AG09309 (cell line): ENCODE results near the gene SCAMP2.

ENCODE experiments used
- DNase-seq: peaks from one replicate; pipeline ENCODE4 v3.0.0-alpha.2; 2010; ENCODE audit warnings: low read depth
- H3K4me3 ChIP-seq: 2 replicates; pipeline ENCODE4 v1.5.1; 2011; ENCODE audit warnings: mild to moderate bottlenecking, low read depth, low read length, moderate library complexity; ENCODE audit not compliant: control insufficient read depth
- TF ChIP-seq, protein P1 (sequence below): IDR thresholded peaks from 2 replicates; pipeline ENCODE4 v1.5.1; 2011; ENCODE audit warnings: mild to moderate bottlenecking, low read depth, low read length, inconsistent platforms; ENCODE audit not compliant: insufficient read depth, control insufficient read depth; ENCODE audit errors: missing control alignments

Gene SCAMP2

DNA sequence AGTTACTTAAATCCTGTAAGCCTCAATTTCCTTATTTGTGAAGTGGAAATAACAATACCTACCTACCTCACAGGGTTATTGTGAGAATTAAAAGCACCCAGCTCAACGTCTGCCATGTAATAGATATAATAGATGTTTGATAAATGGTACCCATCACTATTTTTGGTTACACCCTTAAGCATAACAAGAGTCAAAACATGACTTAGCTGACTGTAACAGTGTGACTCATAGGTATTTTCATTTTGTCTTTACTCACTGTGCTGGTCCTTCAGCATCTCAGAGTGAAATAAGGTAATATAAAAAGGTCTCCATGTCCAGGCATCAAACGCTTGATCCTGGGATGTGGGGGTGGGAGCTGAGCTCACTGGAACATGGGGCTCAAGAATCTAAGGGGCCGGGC is 43.7 kb downstream of the SCAMP2 start:
- TF ChIP-seq, protein P1, sequence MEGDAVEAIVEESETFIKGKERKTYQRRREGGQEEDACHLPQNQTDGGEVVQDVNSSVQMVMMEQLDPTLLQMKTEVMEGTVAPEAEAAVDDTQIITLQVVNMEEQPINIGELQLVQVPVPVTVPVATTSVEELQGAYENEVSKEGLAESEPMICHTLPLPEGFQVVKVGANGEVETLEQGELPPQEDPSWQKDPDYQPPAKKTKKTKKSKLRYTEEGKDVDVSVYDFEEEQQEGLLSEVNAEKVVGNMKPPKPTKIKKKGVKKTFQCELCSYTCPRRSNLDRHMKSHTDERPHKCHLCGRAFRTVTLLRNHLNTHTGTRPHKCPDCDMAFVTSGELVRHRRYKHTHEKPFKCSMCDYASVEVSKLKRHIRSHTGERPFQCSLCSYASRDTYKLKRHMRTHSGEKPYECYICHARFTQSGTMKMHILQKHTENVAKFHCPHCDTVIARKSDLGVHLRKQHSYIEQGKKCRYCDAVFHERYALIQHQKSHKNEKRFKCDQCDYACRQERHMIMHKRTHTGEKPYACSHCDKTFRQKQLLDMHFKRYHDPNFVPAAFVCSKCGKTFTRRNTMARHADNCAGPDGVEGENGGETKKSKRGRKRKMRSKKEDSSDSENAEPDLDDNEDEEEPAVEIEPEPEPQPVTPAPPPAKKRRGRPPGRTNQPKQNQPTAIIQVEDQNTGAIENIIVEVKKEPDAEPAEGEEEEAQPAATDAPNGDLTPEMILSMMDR = no peak
- no peak overlapping the region for H3K4me3 ChIP-seq
- DNase-seq = no peak

DNA sequence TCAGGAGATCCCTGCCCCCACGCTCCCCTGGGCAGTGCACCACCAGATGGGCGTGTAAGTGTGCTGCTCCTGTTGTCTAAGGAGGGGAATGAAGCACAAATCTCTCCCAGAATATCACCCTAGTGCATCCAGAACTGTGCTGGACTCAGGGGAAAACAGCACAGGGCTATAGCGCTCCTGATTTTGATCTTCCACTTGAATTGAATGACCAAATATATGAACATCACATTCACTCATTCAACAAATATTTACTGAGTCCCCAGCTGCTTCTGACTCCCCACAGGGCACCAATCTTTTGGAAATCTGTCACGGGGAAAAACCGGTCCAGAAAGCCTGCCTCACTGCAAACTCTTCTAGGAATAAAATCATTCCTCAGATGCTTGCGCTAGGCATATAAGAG is 44.3 kb downstream of the SCAMP2 start:
- TF ChIP-seq, protein P1 = no peak
- H3K4me3 ChIP-seq = no peak overlapping the region
- DNase-seq = no peak

DNA sequence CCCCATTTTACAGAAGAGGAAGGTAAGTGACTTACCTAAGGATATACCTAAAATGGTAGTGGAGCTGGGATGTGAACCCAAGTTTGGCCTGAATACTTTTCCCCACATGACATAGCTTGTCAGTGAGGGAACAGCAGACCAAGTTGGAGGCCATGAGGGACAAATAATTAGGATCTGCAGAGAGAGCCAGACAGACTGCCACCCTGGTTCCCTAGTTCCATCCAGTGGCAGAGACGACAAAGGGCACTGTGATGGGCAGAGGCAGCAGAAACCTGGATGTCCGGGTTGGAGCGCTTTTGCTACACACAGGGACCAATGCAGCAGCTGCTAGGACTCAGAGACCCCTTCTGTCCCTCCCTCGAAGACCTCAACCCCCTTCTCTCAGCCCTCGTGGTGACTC is 45.6 kb downstream of the SCAMP2 start:
- no peak overlapping the region for H3K4me3 ChIP-seq
- no peak for DNase-seq
- TF ChIP-seq, protein P1 = no peak

DNA sequence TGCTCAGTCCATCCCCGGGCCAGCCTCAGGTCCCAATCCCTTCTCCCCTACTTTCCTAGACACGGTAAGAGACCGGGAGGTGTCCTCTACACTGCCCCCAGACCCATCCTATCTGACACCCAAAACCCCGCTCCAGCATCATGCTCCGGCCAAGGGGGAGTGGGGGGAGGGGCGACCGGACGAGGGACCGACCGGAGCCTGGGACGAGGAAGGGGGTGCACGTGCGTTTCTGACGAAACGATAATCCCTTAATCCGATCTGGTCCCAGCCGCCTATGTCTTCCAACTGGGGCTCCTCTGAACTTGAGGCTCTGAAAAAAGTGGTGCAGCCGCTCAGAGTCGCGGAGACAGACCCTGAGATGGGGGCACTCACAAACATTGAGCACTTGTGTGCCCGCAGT is 46.2 kb downstream of the SCAMP2 start:
- DNase-seq = no peak
- H3K4me3 ChIP-seq = no peak overlapping the region
- TF ChIP-seq, protein P1 = no peak

DNA sequence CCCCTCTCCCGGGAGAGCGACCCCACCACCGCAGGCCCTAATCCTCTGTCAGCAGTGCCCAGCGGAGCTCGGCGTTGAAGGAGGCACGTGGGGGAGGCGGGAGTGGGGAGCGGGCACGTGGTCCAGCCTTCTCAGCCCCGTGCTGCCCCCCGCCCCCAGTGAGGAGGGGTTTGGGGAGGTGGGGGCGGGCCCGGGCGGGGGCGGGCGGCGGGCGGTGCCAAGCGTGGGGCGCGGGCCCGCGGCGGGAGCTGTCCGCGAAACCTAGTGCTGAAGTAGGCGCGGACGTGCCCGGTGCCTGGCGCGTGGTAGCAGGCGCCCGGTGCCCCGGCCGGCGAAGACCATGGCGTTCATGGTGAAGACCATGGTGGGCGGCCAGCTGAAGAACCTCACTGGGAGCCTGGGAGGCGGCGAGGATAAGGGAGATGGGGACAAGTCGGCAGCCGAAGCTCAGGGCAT is 46.8 kb downstream of the SCAMP2 start, which contains the start of gene CPLX3:
CPLX3 (plus strand) TSS at position 264 of the 456 bp plus-strand sequence; CDS start at position 341, 77 bp downstream.
- TF ChIP-seq, protein P1 = no peak
- H3K4me3 ChIP-seq = no peak within 1 kb of the TSS
- no peak for DNase-seq

DNA sequence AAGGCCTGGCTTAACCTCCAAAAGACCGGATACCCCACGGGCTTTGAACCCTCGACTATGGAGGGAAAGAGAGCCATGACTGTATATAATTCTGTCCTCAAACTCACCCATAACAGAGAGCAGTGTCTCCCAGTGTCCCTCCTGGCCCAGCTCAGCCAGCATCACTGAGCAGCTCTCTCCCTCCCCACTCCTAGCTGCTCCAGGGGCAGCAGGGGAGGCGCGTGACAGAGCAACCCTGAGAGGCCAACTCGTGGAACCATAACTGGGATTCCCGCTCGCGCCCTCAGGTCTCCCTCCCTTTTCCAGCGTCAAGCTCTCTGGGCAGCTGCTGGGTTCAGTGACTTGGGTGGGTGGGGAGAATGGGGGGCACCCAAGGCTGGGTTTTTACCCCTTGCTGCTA is 47.3 kb downstream of the SCAMP2 start:
- DNase-seq = no peak
- no peak overlapping the region for H3K4me3 ChIP-seq
- TF ChIP-seq, protein P1 = no peak

DNA sequence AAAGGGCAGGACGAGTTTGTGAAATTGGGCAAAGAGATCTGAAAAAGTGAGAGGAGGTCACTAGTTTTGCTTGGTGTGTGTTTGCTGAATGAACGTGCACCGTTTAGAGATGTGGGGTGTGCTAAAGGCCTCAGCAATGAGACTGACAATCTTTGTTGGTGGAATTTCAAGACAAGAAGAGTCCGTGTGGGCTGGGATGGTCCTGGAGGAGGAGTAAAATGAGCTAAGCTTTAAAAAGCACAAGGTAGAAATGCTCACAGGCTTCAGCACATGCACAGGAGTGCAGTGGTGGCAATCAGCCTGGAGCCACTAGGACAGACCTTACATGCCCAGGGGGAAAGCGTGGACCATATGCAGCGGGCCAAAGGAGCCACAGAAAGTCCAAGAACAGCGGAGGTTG is 48.2 kb downstream of the SCAMP2 start:
- H3K4me3 ChIP-seq = no peak overlapping the region
- TF ChIP-seq, protein P1 = no peak
- no peak for DNase-seq
